ENCODE data around the gene PLRG1. TPM values are rescaled to one million over a fixed set of nuclear protein-coding genes. Genes with fewer than 3 reads are reported as not detected.
A peak's percentile ranks its signal among the peaks of the same experiment; 100 is the strongest.

PLRG1 gene
- polyA plus RNA-seq, 1 donor from 2014 or later = 133 TPM

- Histone ChIP-seq H2AFZ (ENCODE audit: low read depth, low read length) (no peak overlapping the region), H3K27me3 (ENCODE audit: insufficient read depth, low read depth, low read length) (no peaks in the 10 kb centered on the region), H3K9ac (ENCODE audit: low read length) (no peak overlapping the region), H3K4me2 (ENCODE audit: low read length) (no peak overlapping the region), H3F3A (ENCODE audit: insufficient read depth, low read length, poor library complexity, severe bottlenecking) (no peaks in the 10 kb centered on the region), H4K20me1 (ENCODE audit: insufficient read depth) (no peaks in the 10 kb centered on the region), H3K36me3 (ENCODE audit: insufficient read depth, low read length) (no peaks in the 10 kb centered on the region), H3K9me2 (ENCODE audit: insufficient read depth, low read length) (no peaks in the 10 kb centered on the region), H3K79me2 (replicated peaks; ENCODE audit: insufficient read depth, low read length) (peaks cover 25% of the 10 kb centered on the region), H3K9me3 (ENCODE audit: low read length) (no peaks in the 10 kb centered on the region), H3K27ac (ENCODE audit: low read length) (no peak overlapping the region), H3K4me3 (ENCODE audit: low read length) (no peak overlapping the region)
- TF ChIP-seq SMC3 (conservative IDR thresholded peaks at IDR 0.05; ENCODE audit: poor library complexity) (peak; percentile 91), RAD21 (conservative IDR thresholded peaks at IDR 0.05) (peak; percentile 90), REST (IDR thresholded peaks at IDR 0.05; ENCODE audit: borderline replicate concordance) (no peak), CTCF (IDR thresholded peaks at IDR 0.05; ENCODE audit: poor library complexity, severe bottlenecking) (peak; percentile 85)
Observed at GRCh38 chr4:154551872-154552686, 1.9 kb upstream of the PLRG1 start.

- peaks cover 7% of the 10 kb centered on the region for H3K36me3 ChIP-seq (ENCODE audit: insufficient read depth, low read length)
Observed at GRCh38 chr4:154545689-154546088, 4.5 kb downstream of the PLRG1 start.

More at GRCh38 chr4:154545689-154546088, 4.5 kb downstream of the PLRG1 start:
- Histone ChIP-seq H3K9ac (ENCODE audit: low read length) (no peak overlapping the region), H2AFZ (ENCODE audit: low read depth, low read length) (no peak overlapping the region), H4K20me1 (ENCODE audit: insufficient read depth) (no peaks in the 10 kb centered on the region), H3K9me2 (ENCODE audit: insufficient read depth, low read length) (no peaks in the 10 kb centered on the region), H3K4me3 (ENCODE audit: low read length) (no peak overlapping the region), H3K9me3 (ENCODE audit: low read length) (no peaks in the 10 kb centered on the region), H3K79me2 (replicated peaks; ENCODE audit: insufficient read depth, low read length) (peaks cover 25% of the 10 kb centered on the region), H3K27me3 (ENCODE audit: insufficient read depth, low read depth, low read length) (no peaks in the 10 kb centered on the region), H3F3A (ENCODE audit: insufficient read depth, low read length, poor library complexity, severe bottlenecking) (no peaks in the 10 kb centered on the region), H3K4me2 (ENCODE audit: low read length) (no peak overlapping the region), H3K27ac (ENCODE audit: low read length) (no peak overlapping the region)
- TF ChIP-seq REST (IDR thresholded peaks at IDR 0.05; ENCODE audit: borderline replicate concordance) (no peak), SMC3 (conservative IDR thresholded peaks at IDR 0.05; ENCODE audit: poor library complexity) (no peak), POLR2AphosphoS5 (IDR thresholded peaks at IDR 0.05) (no peak), EZH2 (IDR thresholded peaks at IDR 0.05; ENCODE audit: borderline replicate concordance, insufficient read depth, low read length, poor library complexity, severe bottlenecking) (no peak)

Measured in neural cell (in vitro differentiated cells).